HL-60 (cell line): ENCODE results near the gene LINGO4.

ENCODE experiments used
- CTCF ChIP-seq: IDR thresholded peaks from one replicate; pipeline ENCODE4 v1.5.1; 2011; ENCODE audit warnings: low read length, control low read depth, inconsistent platforms; ENCODE audit not compliant: insufficient read depth
- GABPA ChIP-seq: IDR thresholded peaks from 2 replicates; pipeline ENCODE4 v1.6.1; 2012; ENCODE audit warnings: low read depth
- POLR2AphosphoS5 ChIP-seq: IDR thresholded peaks from 2 replicates; pipeline ENCODE4 v1.6.1; 2012; ENCODE audit warnings: low read depth
- REST ChIP-seq: IDR thresholded peaks from 2 replicates; pipeline ENCODE4 v1.6.1; 2012; ENCODE audit warnings: low read depth; ENCODE audit not compliant: insufficient replicate concordance
- SPI1 ChIP-seq: IDR thresholded peaks from 2 replicates; pipeline ENCODE4 v1.6.1; 2012; ENCODE audit warnings: low read depth, mild to moderate bottlenecking, borderline replicate concordance

GRCh38 chr1:151819976-151820623 is 14.9 kb upstream of the LINGO4 start:
- TF ChIP-seq CTCF: no peak
- no peak for TF ChIP-seq REST
- TF ChIP-seq POLR2AphosphoS5: no peak
- no peak for TF ChIP-seq GABPA
- TF ChIP-seq SPI1: no peak
